HepG2 (cell line): Measurements from ENCODE around the gene COG8. TPM values are rescaled to one million over a fixed set of nuclear protein-coding genes. Genes with fewer than 3 reads are reported as not detected.

Experiments
- AGO2 ChIP-seq: fragments of 200-400 bp; formaldehyde crosslinking; optimal IDR thresholded peaks from 2 replicates; pipeline ENCODE3; 2017; ENCODE audit warnings: mild to moderate bottlenecking, low read depth, low read length, moderate library complexity
- ATF7-NPFF ChIP-seq: sonication (generic); formaldehyde crosslinking; IDR thresholded peaks from 2 replicates; pipeline ENCODE4 v1.8.1; 2023; ENCODE audit warnings: mild to moderate bottlenecking, low read depth, missing genetic modification reagents, moderate library complexity
- CBX1 ChIP-seq: IDR thresholded peaks from one replicate; pipeline ENCODE4 v1.6.1; 2016; ENCODE audit warnings: antibody characterized with exemption, low read depth
- CCDC6 ChIP-seq: sonication (generic); formaldehyde crosslinking; IDR thresholded peaks from 2 replicates; pipeline ENCODE4 v1.8.1; 2022; ENCODE audit warnings: mild to moderate bottlenecking, missing genetic modification reagents, moderate library complexity
- DR1 ChIP-seq: sonication (generic); formaldehyde crosslinking; IDR thresholded peaks from 2 replicates; pipeline ENCODE4 v1.8.0; 2021; ENCODE audit warnings: mild to moderate bottlenecking, missing genetic modification reagents, inconsistent platforms
- ETV6 ChIP-seq: sonication (generic); formaldehyde crosslinking; conservative IDR thresholded peaks from 2 replicates; pipeline ENCODE4 v1.4.0; 2020; ENCODE audit warnings: missing genetic modification reagents
- FLYWCH1 ChIP-seq: sonication (generic); formaldehyde crosslinking; IDR thresholded peaks from 2 replicates; pipeline ENCODE4 v1.8.1; 2023; ENCODE audit warnings: mild to moderate bottlenecking, missing genetic modification reagents
- FUBP1 ChIP-seq: sonication (generic); formaldehyde crosslinking; IDR thresholded peaks from 2 replicates; pipeline ENCODE4 v1.5.1; 2020; ENCODE audit warnings: missing genetic modification reagents, mild to moderate bottlenecking, borderline replicate concordance
- GMEB2 ChIP-seq: IDR thresholded peaks from 2 replicates; pipeline ENCODE4 v1.6.1; 2016; ENCODE audit warnings: missing biosample characterization, missing genetic modification reagents, low read depth
- HIVEP1 ChIP-seq: sonication (generic); formaldehyde crosslinking; IDR thresholded peaks from 2 replicates; pipeline ENCODE4 v1.4.0; 2020; ENCODE audit warnings: mild to moderate bottlenecking, missing genetic modification reagents
- MAF1 ChIP-seq: sonication (generic); formaldehyde crosslinking; IDR thresholded peaks from 2 replicates; pipeline ENCODE4 v1.5.0; 2020; ENCODE audit warnings: missing genetic modification reagents, borderline replicate concordance
- MAFK ChIP-seq, 2 experiments: IDR thresholded peaks in 1 of 2; conservative IDR thresholded peaks in 1 of 2; 2 replicates each; pipeline ENCODE4 v1.6.1; 2011; ENCODE audit warnings: improper control_type of control experiment in 2 of 2, low read length in 2 of 2
- NCOA5 ChIP-seq: sonication (generic); formaldehyde crosslinking; IDR thresholded peaks from 2 replicates; pipeline ENCODE4 v1.4.0; 2020; ENCODE audit warnings: missing genetic modification reagents
- NFYC ChIP-seq: IDR thresholded peaks from 2 replicates; pipeline ENCODE4 v1.6.1; 2016; ENCODE audit warnings: missing genetic modification reagents, missing compliant biosample characterization
- RBFOX2 ChIP-seq: fragments of 200-400 bp; formaldehyde crosslinking; IDR thresholded peaks from 2 replicates; pipeline ENCODE4 v1.6.1; 2017; ENCODE audit warnings: low read depth, mild to moderate bottlenecking, low read length
- RELA ChIP-seq: sonication (generic); formaldehyde crosslinking; IDR thresholded peaks from 2 replicates; pipeline ENCODE4 v1.4.0; 2020; ENCODE audit warnings: missing genetic modification reagents
- SALL2 ChIP-seq: sonication (generic); formaldehyde crosslinking; IDR thresholded peaks from 2 replicates; pipeline ENCODE4 v1.8.1; 2023; ENCODE audit warnings: mild to moderate bottlenecking, missing genetic modification reagents, inconsistent platforms
- SMYD3 ChIP-seq: sonication (generic); formaldehyde crosslinking; IDR thresholded peaks from 2 replicates; pipeline ENCODE4 v1.8.1; 2023; ENCODE audit warnings: mild to moderate bottlenecking, missing genetic modification reagents
- SP140L ChIP-seq: sonication (generic); formaldehyde crosslinking; IDR thresholded peaks from 2 replicates; pipeline ENCODE4 v1.4.0; 2020; ENCODE audit warnings: missing genetic modification reagents, borderline replicate concordance
- ZFP36 ChIP-seq: fragments of 150-350 bp; IDR thresholded peaks from 2 replicates; pipeline ENCODE4 v1.6.1; 2018; ENCODE audit warnings: borderline replicate concordance, low read length, low read depth; ENCODE audit not compliant: partially characterized antibody
- ZNF251 ChIP-seq: sonication (generic); formaldehyde crosslinking; IDR thresholded peaks from 2 replicates; pipeline ENCODE4 v1.9.0; 2021; ENCODE audit warnings: mild to moderate bottlenecking, missing genetic modification reagents
- ZNF253 ChIP-seq: sonication (generic); formaldehyde crosslinking; IDR thresholded peaks from 2 replicates; pipeline ENCODE4 v1.8.0; 2022; ENCODE audit warnings: mild to moderate bottlenecking, missing genetic modification reagents, borderline replicate concordance
- ZNF333 ChIP-seq: sonication (generic); formaldehyde crosslinking; IDR thresholded peaks from 2 replicates; pipeline ENCODE4 v1.4.0; 2020; ENCODE audit warnings: mild to moderate bottlenecking, missing genetic modification reagents, borderline replicate concordance
- ZNF33A ChIP-seq: sonication (generic); formaldehyde crosslinking; IDR thresholded peaks from 2 replicates; pipeline ENCODE4 v1.5.1; 2020; ENCODE audit warnings: missing genetic modification reagents, mild to moderate bottlenecking, moderate library complexity, borderline replicate concordance
- ZNF577 ChIP-seq: sonication (generic); formaldehyde crosslinking; IDR thresholded peaks from 2 replicates; pipeline ENCODE4 v1.4.0; 2020; ENCODE audit warnings: mild to moderate bottlenecking, low read depth, missing genetic modification reagents, borderline replicate concordance
- ZNF713 ChIP-seq: sonication (generic); formaldehyde crosslinking; IDR thresholded peaks from 2 replicates; pipeline ENCODE4 v1.4.0; 2020; ENCODE audit warnings: mild to moderate bottlenecking, missing genetic modification reagents
- ZNF720 ChIP-seq: sonication (generic); formaldehyde crosslinking; IDR thresholded peaks from 2 replicates; pipeline ENCODE4 v1.4.0; 2020; ENCODE audit warnings: missing genetic modification reagents
- ZNF749 ChIP-seq: sonication (generic); formaldehyde crosslinking; IDR thresholded peaks from 2 replicates; pipeline ENCODE4 v1.8.0; 2022; ENCODE audit warnings: mild to moderate bottlenecking, missing genetic modification reagents, moderate library complexity, borderline replicate concordance
- polyA plus RNA-seq, 8 experiments: library from polyadenylated mRNA; depleted of rRNA in 3 of 8; stranded (reverse) in 7 of 8; unstranded in 1 of 8; fragments of >200 nt; fragmentation: Illumina TruSeq in 4 of 8; extraction: Trizol in 4 of 8; gene quantifications; 2 replicates each; pipeline versions ENCODE4 v1.2.1 to v1.2.3, GENCODE V29; 2011 to 2016; ENCODE audit warnings: low read depth in 4 of 8, missing spikeins in 1 of 8, mixed read lengths in 1 of 8; ENCODE audit not compliant: insufficient read depth in 1 of 8
- total RNA-seq, 5 experiments: library from RNA; depleted of rRNA; stranded (reverse); fragments of >200 nt; fragmentation: Illumina TruSeq; extraction: Trizol; gene quantifications; 2 replicates each; pipeline ENCODE4 v1.2.3, GENCODE V29; 2016; ENCODE audit warnings: low read depth in 1 of 5

Gene COG8
- total and polyA plus RNA-seq, 2 of the 13 experiments (the other 11 are each of a cell fraction or from before 2014, with no cell fraction given): 45.5 to 52.1 TPM

- no peak for TF ChIP-seq SMYD3 (CRISPR knock-in tag)
- TF ChIP-seq ZNF253 (CRISPR knock-in tag): no peak
- TF ChIP-seq SALL2 (CRISPR knock-in tag): no peak; the same call in 1 of the 2 replicates
- TF ChIP-seq AGO2: peak; percentile 99
- TF ChIP-seq MAFK (conservative IDR thresholded peaks at IDR 0.05 in 1 of 2, IDR thresholded peaks at IDR 0.05 in 1 of 2; ENCODE audit: low read length in 2 of 2): no peak
- peak; percentile 82; the same call in 1 of the 2 replicates for TF ChIP-seq HIVEP1 (CRISPR knock-in tag)
- TF ChIP-seq NCOA5 (CRISPR knock-in tag): no peak
- TF ChIP-seq GMEB2 (CRISPR knock-in tag): 0 out of 2 replicates have a peak, but pooled peaks have one; percentile 32
- TF ChIP-seq CCDC6 (CRISPR knock-in tag): peak; percentile 93; the same call in 1 of the 2 replicates
- no peak for TF ChIP-seq ZFP36
- peak; percentile 53 for TF ChIP-seq NFYC
- peak; percentile 63; the same call in 1 of the 2 replicates for TF ChIP-seq MAF1 (CRISPR knock-in tag)
- TF ChIP-seq ATF7-NPFF (CRISPR knock-in tag): peak; percentile 93
- no peak; the same call in 1 of the 2 replicates for TF ChIP-seq ZNF749 (CRISPR knock-in tag)
- peak; percentile 99 for TF ChIP-seq RBFOX2
- no peak for TF ChIP-seq FUBP1 (CRISPR knock-in tag)
- no peak for TF ChIP-seq ZNF33A (CRISPR knock-in tag)
- TF ChIP-seq ETV6 (CRISPR knock-in tag): 0 out of 2 replicates have a peak, but pooled peaks have one; percentile 86
- TF ChIP-seq ZNF577 (CRISPR knock-in tag): no peak
- TF ChIP-seq SP140L (CRISPR knock-in tag): no peak
- TF ChIP-seq CBX1: peak; percentile 72
- peak; percentile 91 for TF ChIP-seq DR1 (CRISPR knock-in tag)
- peak; percentile 98; the same call in 1 of the 2 replicates for TF ChIP-seq ZNF713 (CRISPR knock-in tag)
- TF ChIP-seq ZNF720 (CRISPR knock-in tag): no peak
- no peak for TF ChIP-seq FLYWCH1
- TF ChIP-seq ZNF251 (CRISPR knock-in tag): no peak; the same call in 1 of the 2 replicates
- peak; percentile 79 for TF ChIP-seq ZNF333 (CRISPR knock-in tag)
- TF ChIP-seq RELA (CRISPR knock-in tag): peak; percentile 7; the same call in 1 of the 2 replicates
Measured at GRCh38 chr16:69330286-69331109, 8.9 kb downstream of the COG8 start, which contains the start of gene PDF (continued).
